ENCODE measurements around the gene GJA3.

GJA3 gene

GRCh38 chr13:20127562-20128458 is 33.0 kb downstream of the GJA3 start:
- DNase-seq (ENCODE audit: low spot score), result peak; percentile 83

- DNase-seq (ENCODE audit: low spot score), result no peak
Measured at GRCh38 chr13:20127262-20127561, 33.6 kb downstream of the GJA3 start.

- peak; percentile 36 for DNase-seq (ENCODE audit: low spot score)
Measured at GRCh38 chr13:20126541-20127261, 34.2 kb downstream of the GJA3 start.

- DNase-seq (ENCODE audit: low spot score), result peak; percentile 16
Measured at GRCh38 chr13:20125783-20126165, 35.1 kb downstream of the GJA3 start.

GRCh38 chr13:20125129-20125782 is 35.6 kb downstream of the GJA3 start:
- DNase-seq (ENCODE audit: low spot score), result peak; percentile 10

- peak; percentile 19 for DNase-seq (ENCODE audit: low spot score)
Measured at GRCh38 chr13:20124303-20124702, 36.5 kb downstream of the GJA3 start.

GRCh38 chr13:20121159-20121525 is 39.7 kb downstream of the GJA3 start:
- peak; percentile 19 for DNase-seq (ENCODE audit: low spot score)

GRCh38 chr13:20119960-20120359 is 40.9 kb downstream of the GJA3 start:
- no peak for DNase-seq (ENCODE audit: low spot score)

- peak; percentile 73 for DNase-seq (ENCODE audit: low spot score)
Measured at GRCh38 chr13:20118268-20119140, 42.3 kb downstream of the GJA3 start.

- no peak for DNase-seq (ENCODE audit: low spot score)
Measured at GRCh38 chr13:20116213-20116612, 44.6 kb downstream of the GJA3 start.

GRCh38 chr13:20114066-20114610 is 46.7 kb downstream of the GJA3 start:
- DNase-seq (ENCODE audit: low spot score), result no peak

- DNase-seq (ENCODE audit: low spot score), result no peak
Measured at GRCh38 chr13:20109037-20109436, 51.8 kb downstream of the GJA3 start.

- DNase-seq (ENCODE audit: low spot score), result no peak
Measured at GRCh38 chr13:20106742-20107141, 54.1 kb downstream of the GJA3 start.

- DNase-seq (ENCODE audit: low spot score), result no peak
Measured at GRCh38 chr13:20105161-20105689, 55.6 kb downstream of the GJA3 start.

GRCh38 chr13:20102525-20103180 is 58.2 kb downstream of the GJA3 start:
- no peak for DNase-seq (ENCODE audit: low spot score)

- no peak for DNase-seq (ENCODE audit: low spot score)
Measured at GRCh38 chr13:20101467-20102316, 59.2 kb downstream of the GJA3 start.

- no peak for DNase-seq (ENCODE audit: low spot score)
Measured at GRCh38 chr13:20099319-20099718, 61.5 kb downstream of the GJA3 start.

- DNase-seq (ENCODE audit: low spot score), result no peak
Measured at GRCh38 chr13:20093951-20094350, 66.9 kb downstream of the GJA3 start.

- DNase-seq (ENCODE audit: low spot score), result no peak
Measured at GRCh38 chr13:20090349-20090748, 70.5 kb downstream of the GJA3 start.
